Anterior cingulate cortex (tissue), 58 donors: Measurements from ENCODE around the gene PTGES2.

Experiments
- DNase-seq, 58 donors: peaks; one replicate each; lab custom pipeline; 2025; lab: John Stamatoyannopoulos, UW

PTGES2 gene

GRCh38 chr9:128127568-128127989 lies at the start of gene PTGES2:
Gene PTGES2 (minus strand): TSS chr9:128127729. CDS start chr9:128127717, 12 bp downstream.
- DNase-seq = peak in 55 of 58 donors; percentile 53 to 89 (median 78)

- no peak for DNase-seq
These were observed 48.2 kb upstream of the PTGES2 start for GRCh38 chr9:128175726-128176125.

- no peak for DNase-seq
These were observed 47.6 kb upstream of the PTGES2 start for GRCh38 chr9:128175102-128175563.

- DNase-seq = no peak
These were observed 46.5 kb upstream of the PTGES2 start for GRCh38 chr9:128174062-128174461.

GRCh38 chr9:128169925-128170324 lies 42.4 kb upstream of the PTGES2 start:
- peak in 13 of 58 donors; percentile 15 to 56 (median 36) for DNase-seq

GRCh38 chr9:128169492-128169891 lies 42.0 kb upstream of the PTGES2 start:
- peak in 8 of 58 donors; percentile 10 to 47 (median 34) for DNase-seq

- no peak for DNase-seq
These were observed 41.3 kb upstream of the PTGES2 start for GRCh38 chr9:128168731-128169308.

GRCh38 chr9:128167209-128167608 lies 39.7 kb upstream of the PTGES2 start:
- no peak for DNase-seq

GRCh38 chr9:128166169-128166568 lies 38.6 kb upstream of the PTGES2 start:
- no peak for DNase-seq

- no peak for DNase-seq
These were observed 36.9 kb upstream of the PTGES2 start for GRCh38 chr9:128164307-128164885.

- no peak for DNase-seq
These were observed 36.2 kb upstream of the PTGES2 start for GRCh38 chr9:128163523-128164306.

- no peak for DNase-seq
These were observed 35.5 kb upstream of the PTGES2 start for GRCh38 chr9:128163027-128163515.

GRCh38 chr9:128162215-128163026 lies 34.9 kb upstream of the PTGES2 start:
- DNase-seq = peak in 24 of 58 donors; percentile 5 to 60 (median 26)

GRCh38 chr9:128161215-128161902 lies 33.8 kb upstream of the PTGES2 start:
- DNase-seq = no peak

- peak in 9 of 58 donors; percentile 8 to 46 (median 35) for DNase-seq
These were observed 33.1 kb upstream of the PTGES2 start for GRCh38 chr9:128160603-128160987.

GRCh38 chr9:128159784-128160602 lies 32.5 kb upstream of the PTGES2 start, which contains the start of gene BBLN:
Gene BBLN (plus strand): TSS chr9:128160265. CDS start chr9:128160408, 143 bp downstream.
- DNase-seq = peak; percentile 34 to 98 (median 90)

- DNase-seq = peak in 3 of 58 donors; percentile 21 to 53 (median 51)
These were observed 31.9 kb upstream of the PTGES2 start for GRCh38 chr9:128159522-128159783.

GRCh38 chr9:128155736-128156500 lies 28.4 kb upstream of the PTGES2 start:
- no peak for DNase-seq
